Loucy (cell line): Measurements from ENCODE around the gene CLCN5.

ENCODE experiments used
- H2AFZ ChIP-seq: fragments of 200-600 bp; sonication (generic); 2 replicates; pipeline ENCODE4 v1.6.0; 2016; ENCODE audit warnings: antibody characterized with exemption, mild to moderate bottlenecking, low read length, moderate library complexity
- H3F3A ChIP-seq: fragments of 200-600 bp; 2 replicates; pipeline ENCODE4 v1.6.0; 2016; ENCODE audit warnings: antibody characterized with exemption, low read depth, mild to moderate bottlenecking
- H3K27me3 ChIP-seq: fragments of 200-600 bp; sonication (generic); 2 replicates; pipeline ENCODE4 v1.6.1; 2014; ENCODE audit warnings: low read length, mild to moderate bottlenecking; ENCODE audit not compliant: insufficient read depth, poor library complexity, severe bottlenecking
- H3K36me3 ChIP-seq: fragments of 200-600 bp; sonication (generic); 2 replicates; pipeline ENCODE4 v1.6.1; 2016; ENCODE audit warnings: low read length; ENCODE audit not compliant: insufficient read depth
- H3K4me1 ChIP-seq: fragments of 200-600 bp; sonication (generic); 2 replicates; pipeline ENCODE4 v1.5.1; 2014; ENCODE audit warnings: low read length, mild to moderate bottlenecking; ENCODE audit not compliant: insufficient read depth, poor library complexity, severe bottlenecking
- H3K4me2 ChIP-seq: fragments of 200-600 bp; sonication (generic); 2 replicates; pipeline ENCODE4 v1.6.0; 2014; ENCODE audit warnings: antibody characterized with exemption, low read length, low read depth, mild to moderate bottlenecking; ENCODE audit not compliant: poor library complexity, severe bottlenecking
- H3K4me3 ChIP-seq: fragments of 200-600 bp; sonication (generic); 2 replicates; pipeline ENCODE4 v1.5.1; 2014; ENCODE audit warnings: low read length, mild to moderate bottlenecking, mixed read lengths; ENCODE audit not compliant: poor library complexity, severe bottlenecking
- H3K79me2 ChIP-seq: fragments of 200-600 bp; sonication (generic); 2 replicates; pipeline ENCODE4 v1.6.1; 2014; ENCODE audit warnings: low read length; ENCODE audit not compliant: insufficient read depth
- H3K9ac ChIP-seq: fragments of 200-600 bp; sonication (generic); 2 replicates; pipeline ENCODE4 v1.6.0; 2014; ENCODE audit warnings: mild to moderate bottlenecking, low read depth, low read length, moderate library complexity; ENCODE audit not compliant: poor library complexity, severe bottlenecking
- H3K9me2 ChIP-seq: fragments of 200-600 bp; sonication (generic); replicated peaks from 2 replicates; pipeline ENCODE4 v1.6.1; 2016; ENCODE audit warnings: low read depth, low read length, mixed read lengths
- H3K9me3 ChIP-seq: fragments of 200-600 bp; sonication (generic); 2 replicates; pipeline ENCODE4 v1.6.1; 2014; ENCODE audit warnings: mild to moderate bottlenecking, antibody characterized with exemption, low read length, low read depth; ENCODE audit not compliant: insufficient read depth
- H4K20me1 ChIP-seq: fragments of 200-600 bp; sonication (generic); 2 replicates; pipeline ENCODE4 v1.6.0; 2014; ENCODE audit warnings: antibody characterized with exemption, low read length, mild to moderate bottlenecking; ENCODE audit not compliant: insufficient read depth, poor library complexity, severe bottlenecking
- CTCF ChIP-seq: fragments of 200-600 bp; sonication (generic); conservative IDR thresholded peaks from 2 replicates; pipeline ENCODE4 v1.5.1; 2014; ENCODE audit warnings: mild to moderate bottlenecking, antibody characterized with exemption, low read length
- EZH2phosphoT487 ChIP-seq: fragments of 200-600 bp; IDR thresholded peaks from 2 replicates; pipeline ENCODE4 v1.6.1; 2018; ENCODE audit warnings: antibody characterized with exemption, mild to moderate bottlenecking, moderate library complexity, borderline replicate concordance

CLCN5 gene

DNA sequence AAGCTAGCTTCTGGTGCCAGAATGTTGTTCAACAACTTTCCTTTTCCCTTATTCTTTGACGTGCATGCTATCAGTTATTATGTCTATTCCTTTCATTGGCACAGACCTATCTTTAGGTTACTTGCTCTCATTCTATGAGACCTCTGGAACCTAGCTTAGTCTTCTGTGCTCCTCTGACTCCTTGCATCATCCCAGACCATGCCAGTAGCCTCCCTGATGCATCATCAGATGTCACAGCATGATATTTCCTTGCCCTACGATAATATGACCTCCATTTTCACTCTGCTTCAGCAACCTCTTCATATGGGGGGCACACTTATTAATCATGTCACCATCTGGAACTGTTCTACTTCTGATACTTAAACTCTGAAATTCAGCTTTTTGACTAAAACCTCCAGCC is 37.2 kb downstream of the CLCN5 start:
- no peaks in the 10 kb centered on the region for H3K36me3 ChIP-seq

DNA sequence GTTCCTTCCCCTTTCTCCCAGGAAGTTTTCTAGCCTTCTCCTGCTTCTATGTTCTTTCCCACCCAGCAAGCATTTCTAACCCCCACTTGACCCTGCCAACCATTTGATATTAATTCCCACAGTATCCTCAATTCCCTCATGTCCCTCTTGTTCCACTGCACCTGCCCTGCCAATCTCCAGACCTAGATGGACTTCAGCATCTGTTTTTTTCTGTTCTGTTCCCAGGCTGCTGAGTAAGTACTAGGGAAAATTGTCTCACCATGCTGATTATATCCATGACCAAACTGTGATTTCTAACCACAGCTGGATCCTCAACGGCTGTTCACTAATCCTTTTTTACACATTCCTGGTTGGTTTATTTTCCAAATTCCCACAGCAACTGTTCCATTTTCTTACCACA is 37.7 kb downstream of the CLCN5 start:
- Histone ChIP-seq H3K36me3 (no peaks in the 10 kb centered on the region), H3K9ac (no peak overlapping the region), H3K4me2 (no peak overlapping the region), H3K4me1 (no peaks in the 10 kb centered on the region), H3K79me2 (no peaks in the 10 kb centered on the region), H2AFZ (no peak overlapping the region), H3K4me3 (no peak overlapping the region), H3K9me3 (no peaks in the 10 kb centered on the region), H4K20me1 (no peaks in the 10 kb centered on the region), H3K9me2 (no peaks in the 10 kb centered on the region), H3K27me3 (no peaks in the 10 kb centered on the region), H3F3A (no peaks in the 10 kb centered on the region)
- TF ChIP-seq CTCF (no peak), EZH2phosphoT487 (no peak)

More for the DNA sequence above, 37.2 kb downstream of the CLCN5 start:
- TF ChIP-seq EZH2phosphoT487, result no peak
- TF ChIP-seq CTCF, result no peak
- Histone ChIP-seq H3K4me2 (no peak overlapping the region), H3K79me2 (no peaks in the 10 kb centered on the region), H3K4me1 (no peaks in the 10 kb centered on the region), H3F3A (no peaks in the 10 kb centered on the region), H4K20me1 (no peaks in the 10 kb centered on the region), H3K4me3 (no peak overlapping the region), H3K9me2 (no peaks in the 10 kb centered on the region), H3K9ac (no peak overlapping the region), H3K9me3 (no peaks in the 10 kb centered on the region), H3K27me3 (no peaks in the 10 kb centered on the region), H2AFZ (no peak overlapping the region)

DNA sequence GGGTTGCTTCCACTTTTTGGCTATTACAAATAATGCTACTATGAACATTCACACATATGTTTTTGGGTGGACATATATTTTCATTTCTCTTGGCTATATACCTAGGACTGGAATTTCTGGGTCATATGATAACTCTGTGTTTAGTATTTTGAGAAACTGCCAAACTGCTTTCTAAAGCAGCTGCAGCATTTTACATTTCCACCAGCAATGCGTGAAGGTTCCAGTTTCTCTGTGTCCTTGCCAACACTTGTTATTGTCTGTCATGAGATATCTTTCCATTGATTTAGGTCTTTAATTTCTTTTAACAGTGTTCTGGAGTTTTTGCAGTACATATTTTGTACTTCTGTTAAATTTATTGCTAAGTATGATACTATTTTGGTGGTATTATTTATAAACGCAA is 48.3 kb downstream of the CLCN5 start:
- no peaks in the 10 kb centered on the region for H3K9me3 ChIP-seq
- TF ChIP-seq CTCF (no peak), EZH2phosphoT487 (no peak)
- H3F3A ChIP-seq, result no peaks in the 10 kb centered on the region
- H3K36me3 ChIP-seq, result no peaks in the 10 kb centered on the region
- H2AFZ ChIP-seq, result no peak overlapping the region
- no peak overlapping the region for H3K4me3 ChIP-seq
- no peak overlapping the region for H3K4me2 ChIP-seq
- H3K4me1 ChIP-seq, result no peaks in the 10 kb centered on the region
- H3K27me3 ChIP-seq, result no peaks in the 10 kb centered on the region
- H4K20me1 ChIP-seq, result no peaks in the 10 kb centered on the region
- no peak overlapping the region for H3K9ac ChIP-seq
- no peaks in the 10 kb centered on the region for H3K79me2 ChIP-seq
- no peaks in the 10 kb centered on the region for H3K9me2 ChIP-seq
